Cardiac fibroblast (primary cell): ENCODE measurements around the gene PLA2G4C.

Experiments
- DNase-seq, 2 donors: peaks; one replicate each; pipeline versions ENCODE4 v3.0.0 to v3.0.0-alpha.2; 2010; ENCODE audit warnings: low read depth in 2 of 2
- H3K4me3 ChIP-seq, 2 donors: replicated peaks in 1 of 2; 1 replicate in 1 of 2; 2 replicates in 1 of 2; pipeline ENCODE4 v1.5.1; 2011; ENCODE audit warnings: low read depth in 2 of 2, low read length in 2 of 2, mild to moderate bottlenecking in 2 of 2, moderate library complexity in 1 of 2
- CTCF ChIP-seq: IDR thresholded peaks from one replicate; pipeline ENCODE4 v1.5.1; 2011; ENCODE audit warnings: low read depth, mild to moderate bottlenecking, low read length, inconsistent platforms

The PLA2G4C gene

GRCh38 chr19:48023011-48023410, 87.6 kb downstream of the PLA2G4C start:
- no peak for DNase-seq
- H3K4me3 ChIP-seq = no peak overlapping the region
- no peak for TF ChIP-seq CTCF

- no peak for DNase-seq
- no peak for TF ChIP-seq CTCF
- no peak overlapping the region for H3K4me3 ChIP-seq
These were observed 89.9 kb downstream of the PLA2G4C start for GRCh38 chr19:48020686-48021085.

- DNase-seq = no peak
- H3K4me3 ChIP-seq = no peak overlapping the region
- TF ChIP-seq CTCF = no peak
These were observed 99.5 kb downstream of the PLA2G4C start for GRCh38 chr19:48010932-48011758.

GRCh38 chr19:48006762-48007161, 103.9 kb downstream of the PLA2G4C start:
- no peak overlapping the region for H3K4me3 ChIP-seq
- peak; percentile 8 for TF ChIP-seq CTCF
- peak in 1 of 2 donors; percentile 6 for DNase-seq

GRCh38 chr19:48004236-48004635, 106.4 kb downstream of the PLA2G4C start:
- no peak for DNase-seq
- TF ChIP-seq CTCF = no peak
- no peak overlapping the region for H3K4me3 ChIP-seq

- no peak overlapping the region for H3K4me3 ChIP-seq
- no peak for TF ChIP-seq CTCF
- no peak for DNase-seq
These were observed 109.8 kb downstream of the PLA2G4C start for GRCh38 chr19:48000846-48001245.
